NT2/D1 (cell line): ENCODE measurements around the gene PDE11A.

Experiments
- SUZ12 ChIP-seq: IDR thresholded peaks from 2 replicates; pipeline ENCODE4 v1.6.1; 2011; ENCODE audit not compliant: insufficient read length, insufficient read depth; ENCODE audit errors: extremely low read depth
- YY1 ChIP-seq: IDR thresholded peaks from 2 replicates; pipeline ENCODE4 v1.6.1; 2011; ENCODE audit not compliant: insufficient read length, insufficient read depth
- ZNF274 ChIP-seq: IDR thresholded peaks from 2 replicates; pipeline ENCODE4 v1.6.1; 2011; ENCODE audit warnings: mild to moderate bottlenecking, low read depth, low read length

- TF ChIP-seq SUZ12 (no peak), YY1 (no peak), ZNF274 (no peak)
Measured at GRCh38 chr2:177710889-177711288, 361.7 kb downstream of the PDE11A start.
